NCI-H774 (cell line): ENCODE results near the gene FIBCD1.
"Not testable (repeated sequence)": the region's sequence is repeated elsewhere in the genome, so short reads cannot be mapped to it uniquely, and the experiment has no call there.

Experiments used
- DNase-seq: peaks from one replicate; lab custom pipeline; 2025; lab: John Stamatoyannopoulos, UW

Gene FIBCD1

DNA sequence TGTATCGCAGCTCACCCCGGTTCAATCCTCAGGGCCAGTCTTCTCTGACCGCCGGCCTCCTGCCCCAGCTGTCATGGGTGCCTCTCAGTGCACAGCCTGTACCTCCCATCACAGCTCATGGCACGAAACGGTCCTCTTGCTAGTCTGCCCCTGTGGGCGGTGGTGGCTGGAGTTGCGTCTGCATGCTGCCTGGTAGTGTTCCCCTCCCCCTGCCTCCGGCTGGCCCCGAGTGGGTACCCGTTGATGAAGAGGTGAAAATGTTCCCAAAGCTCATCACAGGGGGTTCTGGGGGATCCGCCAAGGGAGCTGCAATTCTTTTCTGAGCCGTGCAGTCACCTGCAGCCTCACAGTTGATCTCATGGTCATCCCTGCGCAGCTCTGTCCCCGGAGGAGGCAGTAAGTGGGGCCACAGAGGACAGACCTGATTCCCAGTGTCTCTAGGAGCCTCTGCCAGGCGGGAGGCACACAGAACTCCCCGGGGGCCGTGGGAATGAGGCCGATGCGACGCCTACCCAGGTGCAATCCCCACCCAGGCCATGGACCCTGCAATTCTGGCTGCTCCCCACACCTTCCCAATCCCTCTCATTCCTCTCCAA is 34.7 kb upstream of the FIBCD1 start:
- no peak for DNase-seq

DNA sequence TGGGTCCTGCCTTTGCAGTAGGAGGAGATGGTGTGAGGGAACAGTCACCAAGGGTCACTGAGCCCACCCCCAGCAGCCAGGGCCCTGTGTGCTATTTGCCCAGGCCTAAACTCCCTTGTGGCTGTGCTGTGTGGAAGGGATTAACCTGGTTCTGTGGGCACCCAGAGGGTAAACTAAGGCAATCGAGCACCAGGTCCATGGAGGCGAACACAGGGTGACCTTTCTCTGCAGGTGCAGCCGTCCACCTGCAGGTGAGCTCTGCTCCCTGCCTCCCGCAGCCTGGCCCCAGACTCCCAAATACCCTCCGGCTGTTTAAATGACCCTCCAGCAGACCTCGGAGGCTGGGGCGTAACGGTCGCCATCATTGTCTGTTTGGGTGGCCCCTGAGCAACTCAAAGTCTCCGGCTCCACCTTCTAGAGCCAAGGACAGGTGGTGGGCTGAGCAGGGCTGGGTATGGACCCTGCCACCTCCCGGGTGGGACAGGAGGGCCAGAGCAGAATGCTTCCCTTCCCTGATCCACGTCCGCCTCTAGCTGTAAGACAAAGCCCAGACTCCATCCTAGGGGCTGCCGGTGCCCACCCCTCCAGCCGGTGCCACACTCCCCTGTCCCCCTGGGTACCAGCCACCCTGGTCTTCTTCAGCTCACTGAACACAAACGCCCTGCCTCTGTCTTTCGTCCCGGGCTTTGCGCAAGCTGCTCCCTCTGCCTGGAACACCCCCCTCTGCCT is 34.1 kb upstream of the FIBCD1 start:
- no peak for DNase-seq

DNA sequence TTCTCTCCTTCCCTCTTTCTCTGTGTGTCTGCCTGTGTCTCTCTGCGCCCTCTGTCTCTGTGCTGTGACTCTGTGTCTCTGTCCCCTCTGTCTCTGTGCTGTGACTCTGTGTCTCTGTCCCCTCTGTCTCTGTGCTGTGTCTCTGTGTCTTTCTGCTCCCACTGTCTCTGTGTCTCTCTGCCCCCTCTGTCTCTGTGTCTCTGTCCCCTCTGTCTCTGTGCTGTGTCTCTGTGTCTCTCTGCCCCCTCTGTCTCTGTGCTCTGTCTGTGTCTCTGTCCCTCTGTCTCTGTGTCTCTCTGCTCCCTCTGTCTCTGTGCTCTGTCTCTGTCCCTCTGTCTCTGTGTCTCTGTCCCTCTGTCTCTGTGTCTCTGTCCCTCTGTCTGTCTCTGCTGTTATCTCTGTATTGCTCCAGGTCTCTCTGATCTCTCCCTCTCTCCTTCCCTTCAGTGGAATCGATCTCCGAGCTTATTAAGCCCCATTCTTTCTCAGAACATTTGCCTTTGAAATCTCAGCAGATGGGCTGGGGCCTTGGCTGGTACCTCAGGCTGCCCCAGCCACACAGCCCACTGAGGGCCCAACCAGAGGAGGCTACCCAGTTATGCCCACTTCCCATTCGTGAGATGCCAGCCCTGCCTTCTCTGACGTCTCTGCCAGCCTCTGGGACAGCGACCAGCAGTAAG is 33.4 kb upstream of the FIBCD1 start:
- DNase-seq = no peak

DNA sequence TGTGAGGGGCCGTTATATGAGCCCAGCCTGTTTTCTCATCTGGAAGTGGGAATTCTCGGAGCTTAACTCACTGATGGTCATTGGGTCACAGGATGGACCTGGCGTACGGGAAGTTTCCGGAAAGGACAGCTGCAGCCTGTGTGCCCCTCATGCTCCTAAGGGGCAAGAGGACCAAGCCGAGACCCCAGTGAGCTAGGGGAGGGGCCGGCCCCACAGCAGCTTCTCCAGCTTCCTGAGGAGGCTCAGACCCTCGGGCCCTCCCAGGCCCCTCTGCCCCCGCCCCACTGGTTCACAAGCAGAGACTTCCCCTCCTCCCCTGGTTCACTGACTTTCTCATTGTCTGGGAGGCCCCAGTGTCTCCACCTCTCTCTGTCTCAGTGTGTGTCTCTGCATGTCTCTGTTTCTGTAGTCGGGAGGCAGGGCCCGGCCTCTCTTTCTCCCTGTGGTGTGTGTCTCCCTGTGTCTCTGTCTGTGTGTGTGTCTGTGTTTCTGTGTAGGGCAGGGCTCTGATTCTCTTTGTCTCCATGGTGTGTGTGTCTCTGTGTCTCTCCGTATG is 32.3 kb upstream of the FIBCD1 start:
- DNase-seq = no peak

DNA sequence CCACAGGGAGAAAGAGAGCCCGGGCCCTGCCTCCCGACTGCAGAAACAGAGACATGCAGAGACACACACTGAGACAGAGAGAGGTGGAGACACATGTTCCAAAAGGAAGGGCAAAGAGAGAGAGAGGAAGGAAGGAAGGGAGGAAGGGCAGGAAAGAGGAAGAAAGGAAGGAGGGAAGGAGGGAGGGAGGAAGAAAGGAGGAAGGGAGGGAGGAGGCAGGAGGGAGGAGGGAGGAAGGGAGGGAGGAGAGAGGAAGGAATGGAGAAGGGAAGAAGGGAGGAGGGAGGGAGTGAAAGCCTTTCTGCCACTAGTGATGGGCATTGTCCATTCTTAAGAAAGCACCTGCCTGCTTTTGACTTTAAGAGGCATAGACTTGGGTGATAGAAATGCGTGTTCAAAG is 31.8 kb upstream of the FIBCD1 start:
- DNase-seq = no peak

DNA sequence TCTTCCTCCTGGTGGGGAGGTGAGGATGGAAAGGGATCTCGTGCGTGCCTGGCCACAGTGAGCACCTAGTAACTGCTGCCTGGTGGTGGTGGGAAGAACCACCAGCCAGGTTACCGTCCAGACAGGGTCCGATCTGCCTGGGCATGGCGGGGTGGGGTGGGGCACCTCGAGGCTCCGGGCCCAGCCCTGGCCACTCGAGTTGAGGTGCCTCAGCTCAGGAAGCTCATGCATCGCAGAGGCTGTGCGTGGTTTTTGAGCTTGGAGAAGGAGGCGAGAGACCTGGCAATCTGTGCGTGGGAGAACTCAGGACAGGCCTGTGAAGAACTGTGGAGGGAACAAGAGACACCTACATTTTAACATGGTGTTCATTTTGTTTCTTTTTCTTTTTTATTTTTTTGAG is 31.0 kb upstream of the FIBCD1 start:
- DNase-seq = no peak

DNA sequence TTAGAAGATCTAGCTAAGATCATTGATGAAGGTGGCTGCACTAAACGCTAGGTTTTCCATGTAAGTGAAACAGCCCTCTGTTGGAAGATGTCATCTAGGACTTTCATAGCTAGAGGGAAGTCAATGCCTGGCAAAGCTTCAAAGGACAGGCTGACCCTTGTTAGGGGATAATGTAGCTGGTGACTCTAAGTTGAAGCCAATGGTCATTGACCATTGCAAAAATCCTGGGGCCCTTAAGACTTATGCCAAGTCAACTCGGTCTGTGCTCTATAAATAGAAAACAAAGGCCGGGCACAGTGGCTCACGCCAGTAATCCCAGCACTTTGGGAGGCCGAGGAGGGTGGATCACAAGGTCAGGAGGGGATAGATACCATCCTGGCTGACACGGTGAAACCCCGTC is 26.6 kb upstream of the FIBCD1 start:
- DNase-seq = no peak

DNA sequence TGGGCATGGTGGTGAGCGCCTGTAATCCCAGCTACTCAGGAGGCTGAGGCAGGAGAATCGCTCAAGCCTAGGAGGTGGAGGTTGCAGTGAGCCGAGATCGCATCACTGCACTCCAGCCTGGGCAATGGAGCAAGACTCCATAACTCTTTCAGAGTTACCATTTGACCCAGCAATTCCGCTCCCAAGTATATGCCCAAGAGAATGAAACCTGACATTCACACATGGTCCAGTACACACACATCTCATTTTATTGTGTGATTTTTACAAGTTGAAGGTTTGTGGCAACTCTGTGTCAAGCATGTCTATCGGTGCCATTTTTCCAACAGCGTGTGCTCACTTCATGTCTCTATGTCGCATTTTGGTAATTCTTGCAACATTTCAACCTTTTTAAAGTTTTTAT is 24.9 kb upstream of the FIBCD1 start:
- no peak for DNase-seq

DNA sequence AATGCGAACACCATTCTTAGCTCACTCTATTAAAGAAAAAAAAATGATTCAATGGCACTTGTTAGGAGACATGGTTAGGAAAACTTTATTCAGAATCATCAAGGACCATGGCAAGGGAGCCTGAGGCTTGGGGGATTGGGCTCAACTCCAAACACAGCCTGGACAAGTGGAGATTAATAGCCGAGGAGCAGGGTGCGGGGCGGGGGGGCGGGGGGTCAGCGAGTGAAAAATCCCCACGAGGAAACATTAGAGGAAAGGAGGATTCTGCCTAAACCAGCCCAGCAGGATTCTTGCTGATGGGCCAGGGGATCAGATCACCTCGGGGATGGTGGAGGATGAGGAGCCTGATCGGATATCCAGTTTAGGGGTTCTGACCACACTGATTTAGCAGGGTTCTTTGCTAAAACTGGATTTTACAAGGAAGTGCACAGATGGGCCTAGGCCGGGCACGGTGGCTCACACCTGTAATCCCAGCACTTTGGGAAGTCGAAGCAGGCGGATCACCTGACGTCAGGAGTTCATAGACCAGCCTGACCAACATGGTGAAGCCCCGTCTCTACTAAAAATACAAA is 24.4 kb upstream of the FIBCD1 start:
- no peak for DNase-seq

DNA sequence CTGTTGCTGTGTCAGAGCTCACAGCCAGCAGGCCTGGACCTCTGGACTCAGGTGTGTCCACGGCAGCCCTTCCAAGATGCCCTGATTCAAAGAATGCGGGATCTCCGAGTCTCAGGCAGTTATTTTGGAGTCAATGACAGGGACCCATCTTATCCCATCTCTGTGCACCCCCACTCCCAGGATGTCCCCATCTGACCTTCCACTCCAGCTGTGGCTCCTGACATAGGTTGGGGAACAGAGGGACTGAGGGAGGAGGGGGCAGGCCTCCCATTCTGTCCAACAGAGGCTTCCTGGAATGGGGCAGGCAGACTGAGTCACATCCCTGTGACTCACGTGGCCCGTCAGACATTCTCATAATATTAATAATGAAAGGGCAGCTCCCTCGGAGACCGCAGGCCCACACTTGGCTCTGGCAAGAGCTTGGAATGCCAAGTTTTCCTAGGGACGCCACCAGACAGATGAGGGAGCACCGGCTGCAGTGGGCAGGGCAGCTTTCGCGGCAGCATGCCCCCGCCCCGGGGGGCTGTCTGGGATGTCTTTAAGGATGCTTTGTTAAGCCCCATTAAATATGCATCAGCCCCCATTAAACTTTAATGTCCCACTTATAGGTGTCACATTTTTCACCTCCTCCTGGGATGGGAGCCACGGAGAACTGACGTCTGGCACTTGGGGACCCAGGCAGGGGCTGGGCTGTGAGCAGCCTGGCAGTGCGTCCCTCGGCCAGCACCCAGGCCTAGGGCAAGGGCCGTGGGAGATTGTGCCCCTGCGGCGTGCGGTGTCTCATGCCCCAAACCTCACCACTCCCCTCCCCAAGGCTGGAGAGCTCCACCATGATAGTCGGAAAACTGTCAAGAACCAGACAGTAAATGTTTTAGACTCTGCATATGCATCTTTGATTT is 23.6 kb upstream of the FIBCD1 start:
- no peak for DNase-seq

DNA sequence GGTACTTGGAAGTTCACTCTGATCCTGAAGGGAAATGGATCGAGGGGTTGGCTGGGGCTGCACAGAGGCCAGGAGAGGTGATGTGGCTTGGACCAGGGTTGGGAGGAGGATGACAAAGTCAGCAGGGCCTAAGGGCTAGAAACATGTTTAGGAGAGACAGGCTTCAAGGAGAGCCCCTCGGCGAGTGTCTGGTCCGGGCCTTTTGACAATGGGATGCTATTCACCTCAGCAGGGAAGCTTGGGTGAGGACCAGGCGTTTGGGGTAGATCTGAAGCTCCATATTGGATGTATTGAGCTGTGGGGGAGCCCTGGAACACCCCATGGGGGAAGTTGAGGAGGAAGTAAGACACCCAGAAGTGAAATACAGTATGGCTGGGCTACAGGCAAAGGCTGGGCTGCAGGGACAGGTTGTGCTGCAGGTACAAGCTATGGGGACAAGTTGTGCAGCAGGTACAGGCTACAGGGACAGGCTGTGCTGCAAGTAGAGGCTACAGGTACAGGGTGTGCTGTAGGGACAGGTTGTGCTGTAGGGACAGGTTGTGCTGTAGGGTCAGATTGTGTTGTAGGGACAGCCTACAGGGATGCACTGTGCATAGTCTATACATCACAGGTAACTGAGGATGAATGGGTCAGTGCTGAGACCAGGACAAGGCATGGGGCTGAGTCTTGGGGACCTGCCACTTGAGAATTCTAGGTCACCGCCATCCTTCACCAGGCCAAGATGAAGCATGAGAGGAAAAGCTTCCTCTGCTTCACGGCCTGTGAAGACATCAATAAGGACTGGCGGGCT is 22.7 kb upstream of the FIBCD1 start:
- no peak for DNase-seq

DNA sequence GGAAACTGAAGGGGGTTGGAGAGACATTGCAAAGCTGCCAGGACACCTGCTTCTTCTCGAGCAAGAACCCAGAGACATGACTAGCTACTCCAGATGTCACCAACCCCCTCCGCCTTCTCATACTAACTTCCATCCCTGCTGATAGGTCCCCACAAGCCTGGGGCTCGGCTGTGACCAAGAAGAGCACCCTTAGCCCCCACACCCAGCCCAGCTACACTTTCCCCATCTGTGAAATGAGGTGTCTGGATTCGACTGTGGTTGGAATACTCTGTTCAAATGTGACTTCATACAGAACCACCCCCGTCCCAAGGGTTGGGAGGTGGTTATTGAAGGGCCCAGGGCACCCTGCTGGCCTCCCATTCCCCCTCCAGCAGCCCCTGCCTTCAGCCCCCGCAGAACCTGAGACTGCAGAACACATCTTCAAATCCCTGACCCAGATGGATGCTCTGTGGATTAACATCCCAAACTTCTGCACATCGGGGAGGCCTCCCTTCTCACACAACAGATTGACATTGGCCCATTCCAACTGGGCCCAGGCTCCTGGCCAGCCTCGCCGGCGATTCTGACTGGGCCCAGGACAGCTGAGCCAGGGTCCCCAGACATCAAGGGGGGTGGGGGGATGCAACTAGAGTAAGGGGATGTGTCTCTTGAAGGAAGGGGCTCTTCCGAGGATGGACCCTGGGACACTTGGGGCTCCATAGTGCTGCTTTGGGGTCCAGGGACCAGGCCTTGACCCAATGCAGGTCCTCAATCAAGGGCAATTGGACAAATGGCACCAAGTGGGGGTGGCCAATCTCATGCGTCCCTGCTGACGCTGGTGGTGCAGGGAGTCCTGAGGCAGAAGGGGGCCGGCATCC is 21.7 kb upstream of the FIBCD1 start:
- no peak for DNase-seq

DNA sequence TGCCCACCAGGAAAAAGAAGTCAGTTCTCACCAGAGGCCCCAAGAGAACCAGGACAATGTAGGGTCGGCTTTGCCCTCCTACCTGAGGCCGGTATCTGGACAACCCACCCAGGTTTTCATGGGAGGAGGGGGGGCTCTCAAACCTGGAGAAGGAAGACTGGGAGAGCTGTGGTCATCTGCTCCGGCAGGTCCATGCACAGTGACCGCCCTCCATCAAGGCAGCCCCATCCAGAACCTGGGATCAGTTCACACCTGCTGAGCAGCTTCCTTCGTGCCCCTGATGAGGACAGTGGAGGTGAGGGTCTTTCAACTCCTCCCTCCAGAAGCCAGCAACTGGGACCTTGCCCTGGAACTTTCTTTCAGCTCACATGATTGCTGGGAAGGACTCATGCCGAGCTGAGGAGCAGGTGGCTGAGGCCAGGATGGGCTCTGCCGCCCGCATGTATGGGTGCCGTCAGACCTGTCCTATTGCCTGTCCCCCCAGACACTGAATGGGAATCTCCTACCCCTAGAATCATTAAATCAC is 20.8 kb upstream of the FIBCD1 start:
- DNase-seq = no peak

DNA sequence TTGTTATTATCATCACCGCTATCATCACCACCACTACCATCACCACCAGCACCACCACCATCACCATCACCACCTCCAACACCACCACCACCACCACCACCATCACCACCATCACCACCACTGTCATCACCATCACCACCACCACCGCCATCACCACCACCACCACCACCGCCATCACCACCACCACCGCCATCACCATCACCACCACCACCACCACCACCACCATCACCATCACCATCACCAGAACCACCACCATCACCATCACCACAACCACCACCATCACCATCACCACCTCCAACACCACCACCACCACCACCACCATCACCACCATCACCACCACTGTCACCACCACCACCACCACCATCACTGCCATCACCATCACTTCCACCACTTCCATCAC is 19.5 kb upstream of the FIBCD1 start:
- not testable (repeated sequence) for DNase-seq

DNA sequence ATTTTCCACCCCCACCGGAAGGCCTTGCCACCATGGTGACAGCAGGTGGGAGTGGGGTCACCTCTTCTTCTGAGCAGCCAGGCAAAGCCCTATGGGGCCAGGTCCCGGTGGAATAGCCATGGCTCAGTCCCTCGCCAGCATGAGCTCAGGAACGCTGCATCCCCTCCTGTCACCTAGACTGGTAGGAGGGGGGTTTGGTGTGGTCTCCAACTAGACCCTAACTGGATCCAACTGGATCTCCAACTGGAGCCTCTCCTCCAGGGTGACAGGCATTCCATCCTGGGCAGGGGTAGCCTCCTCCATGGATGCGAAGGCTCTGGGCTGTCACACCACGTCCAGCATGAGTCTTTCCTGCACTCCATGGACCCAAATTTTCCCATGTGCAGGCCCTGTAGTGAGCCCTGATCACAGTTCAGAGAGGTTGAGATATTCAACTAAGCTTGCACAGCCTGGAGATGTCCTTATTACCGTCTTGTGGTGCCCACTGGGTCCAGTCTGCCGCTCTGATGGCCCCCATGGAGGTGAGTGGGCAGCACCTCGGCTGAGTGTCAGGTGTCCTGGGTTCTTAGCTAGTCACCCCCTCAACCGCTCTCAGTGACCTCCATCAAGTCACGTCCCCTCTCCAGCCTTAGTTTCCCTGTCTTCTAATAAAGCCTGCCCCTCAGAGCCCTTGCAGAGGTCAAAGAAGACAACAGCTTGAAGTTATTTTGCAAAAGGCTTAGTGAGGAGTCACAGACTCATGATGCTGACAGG is 18.6 kb upstream of the FIBCD1 start:
- no peak for DNase-seq

DNA sequence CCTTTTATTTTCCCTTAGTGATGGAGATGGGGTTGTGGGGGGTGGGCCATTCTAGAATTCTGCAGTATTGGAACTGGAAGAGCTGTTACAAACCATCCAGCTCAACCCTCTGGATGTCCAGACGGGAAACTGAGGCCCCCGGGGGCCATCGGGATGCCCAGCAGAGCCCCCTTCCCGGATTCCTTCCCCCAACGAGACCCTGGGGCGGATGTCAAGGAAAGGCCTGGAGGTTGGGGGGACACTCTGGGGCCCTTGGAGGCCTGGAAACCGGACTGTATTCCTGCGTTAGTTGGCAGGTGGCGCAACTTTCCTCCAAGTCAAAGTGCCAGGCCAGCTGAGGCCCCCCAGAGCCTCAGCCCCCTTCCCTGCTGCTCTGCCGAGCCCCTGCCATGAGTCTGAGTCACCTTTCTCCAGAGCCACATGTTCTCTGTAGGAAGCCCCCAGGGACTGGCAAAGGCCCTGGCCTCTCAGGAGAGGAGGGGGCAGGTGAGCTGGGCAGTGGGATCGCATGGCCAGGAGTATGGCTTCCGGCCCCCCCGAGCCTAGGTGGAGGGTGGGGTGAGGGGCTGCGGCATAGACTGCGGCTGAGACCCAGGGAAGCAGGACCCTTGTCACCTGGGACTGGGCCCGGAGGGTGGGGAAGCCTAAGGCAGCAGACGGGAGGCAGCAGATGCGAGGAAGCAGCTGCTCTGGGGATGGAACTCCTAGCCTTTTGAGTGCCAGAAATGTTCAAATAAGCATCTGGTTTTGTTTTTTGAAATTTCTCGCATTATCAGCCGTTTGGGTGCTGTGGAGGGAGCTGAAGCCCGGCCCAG is 17.8 kb upstream of the FIBCD1 start:
- no peak for DNase-seq

DNA sequence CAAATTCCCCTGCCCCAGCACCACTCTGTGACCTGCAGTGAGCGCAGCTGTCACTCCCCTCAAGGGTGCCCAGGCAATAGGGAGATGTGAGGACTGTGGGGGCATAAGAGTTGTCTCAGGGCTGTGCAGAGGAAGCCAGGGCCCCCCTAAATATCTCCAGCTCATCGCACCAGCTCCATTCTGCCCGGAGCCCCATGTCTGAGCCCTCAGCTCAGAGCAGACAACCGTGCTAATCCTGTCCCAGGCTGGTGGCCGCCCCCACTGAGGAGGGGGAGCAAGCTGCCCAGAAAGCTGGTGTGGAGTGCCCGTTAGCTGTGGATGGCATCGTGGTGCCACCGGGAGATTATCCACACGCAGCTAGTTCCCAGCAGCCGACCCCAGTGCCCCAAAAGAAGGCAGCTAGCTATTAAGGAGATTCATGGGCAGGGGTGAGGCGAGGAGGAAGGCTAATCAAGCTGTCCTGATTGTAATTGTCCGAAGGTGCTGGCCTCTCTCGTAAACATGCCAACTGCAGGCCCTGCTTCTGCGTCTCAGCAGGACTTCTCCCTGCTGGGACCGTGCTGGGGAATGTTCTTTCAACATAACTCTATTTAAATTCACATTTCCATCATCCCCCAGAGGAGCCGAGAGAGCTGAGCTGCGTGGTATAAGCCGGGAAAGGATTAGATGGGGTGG is 17.0 kb upstream of the FIBCD1 start:
- DNase-seq = no peak

DNA sequence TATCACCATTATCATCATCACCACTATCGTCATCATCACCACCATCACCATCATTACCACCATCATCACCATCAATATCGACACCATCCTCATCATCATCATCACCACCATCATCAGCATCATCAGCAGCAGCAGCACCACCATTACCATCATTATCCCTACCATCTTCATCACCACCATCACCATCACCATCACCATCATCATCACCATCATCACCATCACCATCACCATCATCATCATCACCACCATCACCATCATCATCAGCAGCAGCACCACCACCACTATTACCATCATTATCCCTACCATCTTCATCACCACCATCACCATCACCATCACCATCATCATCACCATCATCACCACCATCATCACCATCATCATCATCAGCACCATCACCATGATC is 15.9 kb upstream of the FIBCD1 start:
- not testable (repeated sequence) for DNase-seq
